ENCODE measurements around the gene RNF144A. TPM values are rescaled to one million over a fixed set of nuclear protein-coding genes. Genes with fewer than 3 reads are reported as not detected.
A peak's percentile ranks its signal among the peaks of the same experiment; 100 is the strongest.

RNF144A gene
- total RNA-seq, 1 experiment from 2014 or later = 0.21 TPM

GRCh38 chr2:7003895-7004294 is 86.7 kb downstream of the RNF144A start:
- Mint-ChIP-seq H3K9me3 (ENCODE audit: unreplicated experiment) (no peaks in the 10 kb centered on the region), H3K4me1 (ENCODE audit: insufficient read depth, unreplicated experiment) (peaks cover 8% of the 10 kb centered on the region), H3K36me3 (ENCODE audit: insufficient read depth, unreplicated experiment) (no peaks in the 10 kb centered on the region), H3K27me3 (ENCODE audit: insufficient read depth, unreplicated experiment) (peaks cover 28% of the 10 kb centered on the region), H3K27ac (ENCODE audit: low read depth, unreplicated experiment) (no peak overlapping the region), H3K4me3 (ENCODE audit: unreplicated experiment) (no peak overlapping the region)
- intact Hi-C loops (cut with micrococcal nuclease) = no loop called here
- DNase-seq (ENCODE audit: unreplicated experiment) = no peak
- TF ChIP-seq CTCF (IDR thresholded peaks at IDR 0.05; ENCODE audit: unreplicated experiment) = no peak
- BruUV-seq (replicated peaks) = no TSS peak
- CTCF ChIA-PET = interaction anchor here (0.7 kb wide), 1 partner anchor 31 kb away, joined by 4 read pairs; no protein-coding TSS in a partner anchor
- POLR2A ChIA-PET = no interaction called here

- CTCF ChIA-PET = interaction anchor here (0.7 to 1.3 kb wide), 2 partner anchors 32 to 93 kb away, joined by 4 to 5 read pairs; no protein-coding TSS in a partner anchor
- Mint-ChIP-seq H3K4me1 (ENCODE audit: insufficient read depth, unreplicated experiment) (peaks cover 8% of the 10 kb centered on the region), H3K9me3 (ENCODE audit: unreplicated experiment) (no peaks in the 10 kb centered on the region), H3K4me3 (ENCODE audit: unreplicated experiment) (no peak overlapping the region), H3K36me3 (ENCODE audit: insufficient read depth, unreplicated experiment) (no peaks in the 10 kb centered on the region), H3K27ac (ENCODE audit: low read depth, unreplicated experiment) (no peak overlapping the region), H3K27me3 (ENCODE audit: insufficient read depth, unreplicated experiment) (peaks cover 28% of the 10 kb centered on the region)
- no peak for DNase-seq (ENCODE audit: unreplicated experiment)
- POLR2A ChIA-PET = no interaction called here
- TF ChIP-seq CTCF (IDR thresholded peaks at IDR 0.05; ENCODE audit: unreplicated experiment) = no peak
- BruUV-seq (replicated peaks) = no TSS peak
- intact Hi-C loops (cut with micrococcal nuclease) = no loop called here
These were observed 87.4 kb downstream of the RNF144A start for GRCh38 chr2:7004636-7005035.

- peaks cover 28% of the 10 kb centered on the region for H3K27me3 Mint-ChIP-seq (ENCODE audit: insufficient read depth, unreplicated experiment)
- no peak for TF ChIP-seq CTCF (IDR thresholded peaks at IDR 0.05; ENCODE audit: unreplicated experiment)
- DNase-seq (ENCODE audit: unreplicated experiment) = no peak
- peaks cover 18% of the 10 kb centered on the region for H3K4me1 Mint-ChIP-seq (ENCODE audit: insufficient read depth, unreplicated experiment)
- intact Hi-C loops (cut with micrococcal nuclease) = no loop called here
- no peak overlapping the region for H3K27ac Mint-ChIP-seq (ENCODE audit: low read depth, unreplicated experiment)
- H3K4me3 Mint-ChIP-seq (ENCODE audit: unreplicated experiment) = no peak overlapping the region
- no peaks in the 10 kb centered on the region for H3K9me3 Mint-ChIP-seq (ENCODE audit: unreplicated experiment)
- BruUV-seq (replicated peaks) = no TSS peak
- CTCF ChIA-PET = interaction anchor here (0.6 kb wide), 1 partner anchor 78 kb away, joined by 3 read pairs; no protein-coding TSS in a partner anchor
- POLR2A ChIA-PET = no interaction called here
- no peaks in the 10 kb centered on the region for H3K36me3 Mint-ChIP-seq (ENCODE audit: insufficient read depth, unreplicated experiment)
These were observed 90.3 kb downstream of the RNF144A start for GRCh38 chr2:7007488-7007845.

GRCh38 chr2:7007846-7008741 is 90.9 kb downstream of the RNF144A start:
- no peak for TF ChIP-seq CTCF (IDR thresholded peaks at IDR 0.05; ENCODE audit: unreplicated experiment)
- peaks cover 18% of the 10 kb centered on the region for H3K4me1 Mint-ChIP-seq (ENCODE audit: insufficient read depth, unreplicated experiment)
- H3K4me3 Mint-ChIP-seq (ENCODE audit: unreplicated experiment) = no peak overlapping the region
- H3K27me3 Mint-ChIP-seq (ENCODE audit: insufficient read depth, unreplicated experiment) = peaks cover 28% of the 10 kb centered on the region
- H3K9me3 Mint-ChIP-seq (ENCODE audit: unreplicated experiment) = no peaks in the 10 kb centered on the region
- POLR2A ChIA-PET = no interaction called here
- CTCF ChIA-PET = interaction anchor here (0.6 kb wide), 2 partner anchors 51 to 78 kb away, joined by 3 read pairs; no protein-coding TSS in a partner anchor
- peak overlapping the region; percentile 18 for H3K27ac Mint-ChIP-seq (ENCODE audit: low read depth, unreplicated experiment)
- no peaks in the 10 kb centered on the region for H3K36me3 Mint-ChIP-seq (ENCODE audit: insufficient read depth, unreplicated experiment)
- DNase-seq (ENCODE audit: unreplicated experiment) = peak; percentile 92
- BruUV-seq (replicated peaks) = no TSS peak
- intact Hi-C loops (cut with micrococcal nuclease) = no loop called here

Measured in MCF 10A (cell line).